ENCODE results near the gene ZNF281.

Gene ZNF281

GRCh38 chr1:200366577-200367253, 43.1 kb downstream of the ZNF281 start:
- TF ChIP-seq CTCF (IDR thresholded peaks at IDR 0.05; ENCODE audit: low read depth, low read length, missing control alignments) = no peak
- in situ Hi-C loops (cut with HindIII; ENCODE audit: low pct_ligation_motif_present, low sequenced_read_pairs) = no loop called here
- no peaks in the 10 kb centered on the region for H3K36me3 ChIP-seq (replicated peaks)
- no peak overlapping the region for H3K4me3 ChIP-seq (ENCODE audit: low read depth, low read length)
- no peak overlapping the region for H3K27ac ChIP-seq
- no peak for DNase-seq
- no peaks in the 10 kb centered on the region for H3K27me3 ChIP-seq (replicated peaks)

GRCh38 chr1:200365897-200366426, 43.9 kb downstream of the ZNF281 start:
- no peak for DNase-seq
- Histone ChIP-seq H3K36me3 (replicated peaks) (no peaks in the 10 kb centered on the region), H3K27ac (no peak overlapping the region), H3K27me3 (replicated peaks) (no peaks in the 10 kb centered on the region), H3K4me3 (ENCODE audit: low read depth, low read length) (no peak overlapping the region)
- in situ Hi-C loops (cut with HindIII; ENCODE audit: low pct_ligation_motif_present, low sequenced_read_pairs) = no loop called here
- peak; percentile 33 for TF ChIP-seq CTCF (IDR thresholded peaks at IDR 0.05; ENCODE audit: low read depth, low read length, missing control alignments)

- H3K27ac ChIP-seq = no peak overlapping the region
- H3K27me3 ChIP-seq (replicated peaks) = no peaks in the 10 kb centered on the region
- in situ Hi-C loops (cut with HindIII; ENCODE audit: low pct_ligation_motif_present, low sequenced_read_pairs) = no loop called here
- no peak overlapping the region for H3K4me3 ChIP-seq (ENCODE audit: low read depth, low read length)
- no peak for TF ChIP-seq CTCF (IDR thresholded peaks at IDR 0.05; ENCODE audit: low read depth, low read length, missing control alignments)
- no peak for DNase-seq
- no peaks in the 10 kb centered on the region for H3K36me3 ChIP-seq (replicated peaks)
These were observed 45.0 kb downstream of the ZNF281 start for GRCh38 chr1:200364831-200365230.

- TF ChIP-seq CTCF (IDR thresholded peaks at IDR 0.05; ENCODE audit: low read depth, low read length, missing control alignments) = no peak
- no peaks in the 10 kb centered on the region for H3K27me3 ChIP-seq (replicated peaks)
- no peaks in the 10 kb centered on the region for H3K36me3 ChIP-seq (replicated peaks)
- no peak overlapping the region for H3K4me3 ChIP-seq (ENCODE audit: low read depth, low read length)
- H3K27ac ChIP-seq = no peak overlapping the region
- in situ Hi-C loops (cut with HindIII; ENCODE audit: low pct_ligation_motif_present, low sequenced_read_pairs) = no loop called here
- DNase-seq = no peak
These were observed 45.6 kb downstream of the ZNF281 start for GRCh38 chr1:200364091-200364759.

- Histone ChIP-seq H3K4me3 (ENCODE audit: low read depth, low read length) (no peak overlapping the region), H3K36me3 (replicated peaks) (no peaks in the 10 kb centered on the region), H3K27me3 (replicated peaks) (no peaks in the 10 kb centered on the region), H3K27ac (no peak overlapping the region)
- DNase-seq = no peak
- TF ChIP-seq CTCF (IDR thresholded peaks at IDR 0.05; ENCODE audit: low read depth, low read length, missing control alignments) = no peak
- in situ Hi-C loops (cut with HindIII; ENCODE audit: low pct_ligation_motif_present, low sequenced_read_pairs) = no loop called here
These were observed 46.4 kb downstream of the ZNF281 start for GRCh38 chr1:200363264-200363933.

Data from brain microvascular endothelial cell (primary cell).